Fibroblast of skin of left biceps (primary cell): ENCODE data around the gene CORO2B.

Experiments used
- DNase-seq, 2 experiments: peaks; one replicate each; pipeline ENCODE4 v3.0.0-alpha.2; 2013; ENCODE audit warnings: low read depth in 2 of 2

Gene CORO2B

DNA sequence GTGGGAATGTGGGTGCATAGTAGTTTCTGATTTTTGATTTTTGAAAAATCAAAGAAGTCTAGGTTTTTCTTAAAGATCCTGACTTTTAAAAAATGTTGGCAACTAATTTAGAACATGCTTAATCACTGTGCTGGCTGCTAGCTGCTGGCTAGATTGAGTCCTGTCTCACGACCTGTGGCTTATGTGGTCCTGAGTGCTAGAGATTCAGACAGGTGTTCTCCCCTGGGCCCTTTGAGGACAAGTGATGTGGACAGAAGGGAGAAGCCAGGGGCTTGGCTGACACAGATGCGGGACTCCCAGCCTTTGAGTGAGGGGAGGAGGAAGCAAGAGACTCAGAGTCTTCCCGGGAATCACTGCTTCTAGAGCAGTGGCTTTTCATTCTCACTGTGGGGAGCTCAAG is 47.5 kb downstream of the CORO2B start:
- DNase-seq, result no peak

DNA sequence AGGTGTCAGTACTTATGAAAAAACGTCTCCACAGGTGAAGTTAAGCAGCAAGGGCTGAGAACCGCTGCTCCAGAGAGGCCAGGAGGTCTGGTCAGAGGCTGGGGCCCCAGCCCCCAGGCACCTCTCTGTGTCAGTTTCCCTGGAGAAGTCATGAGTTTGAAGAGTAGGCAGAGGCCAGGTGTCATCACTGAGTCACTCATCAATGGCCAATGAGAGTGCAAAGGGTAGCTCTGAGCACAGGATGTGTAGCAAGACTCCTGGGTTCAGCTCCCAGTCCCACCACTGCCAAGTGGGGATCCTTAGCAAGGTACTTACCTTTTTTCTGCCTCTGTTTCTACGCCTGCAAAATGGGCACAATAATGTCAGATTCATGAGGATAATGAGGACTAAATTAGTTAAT is 47.9 kb downstream of the CORO2B start:
- DNase-seq, result no peak

DNA sequence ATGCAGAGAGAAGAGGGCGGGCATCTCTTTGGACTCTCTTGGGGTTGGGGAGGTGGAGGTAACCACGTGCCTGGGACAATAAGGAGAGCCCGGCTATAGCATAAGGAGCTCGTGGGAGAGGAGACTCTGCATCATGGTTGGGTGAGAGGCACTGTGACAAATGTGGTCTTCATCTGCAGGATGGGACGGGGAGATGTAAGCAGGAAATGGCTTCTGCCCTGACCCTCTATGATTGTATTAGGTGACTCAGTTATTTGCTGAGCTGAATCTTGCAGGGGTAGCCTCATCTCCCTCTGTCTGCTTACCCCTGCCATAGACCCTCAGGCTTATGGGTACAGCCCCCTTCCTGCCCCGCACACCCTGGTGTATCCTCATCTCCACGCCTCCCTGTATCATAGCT is 48.7 kb downstream of the CORO2B start:
- no peak for DNase-seq

DNA sequence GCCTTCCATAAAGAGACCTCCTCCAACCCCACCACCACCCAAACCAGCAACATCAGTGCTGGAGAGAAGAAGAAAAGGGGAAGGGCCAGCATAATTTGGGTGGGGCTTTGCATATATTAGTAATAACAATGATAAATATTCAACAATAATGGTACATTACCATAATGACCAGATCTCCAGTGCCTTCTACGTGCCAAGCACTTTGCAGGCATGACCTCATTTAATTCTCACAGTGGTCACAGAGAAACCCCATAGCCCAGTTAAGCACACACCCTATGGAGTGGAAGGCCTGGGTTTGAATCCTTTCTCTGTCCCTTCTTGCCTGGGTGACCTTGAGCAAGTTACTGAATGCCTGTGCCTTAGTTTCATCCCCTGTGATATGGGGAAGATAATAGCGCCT is 49.2 kb downstream of the CORO2B start:
- no peak for DNase-seq

DNA sequence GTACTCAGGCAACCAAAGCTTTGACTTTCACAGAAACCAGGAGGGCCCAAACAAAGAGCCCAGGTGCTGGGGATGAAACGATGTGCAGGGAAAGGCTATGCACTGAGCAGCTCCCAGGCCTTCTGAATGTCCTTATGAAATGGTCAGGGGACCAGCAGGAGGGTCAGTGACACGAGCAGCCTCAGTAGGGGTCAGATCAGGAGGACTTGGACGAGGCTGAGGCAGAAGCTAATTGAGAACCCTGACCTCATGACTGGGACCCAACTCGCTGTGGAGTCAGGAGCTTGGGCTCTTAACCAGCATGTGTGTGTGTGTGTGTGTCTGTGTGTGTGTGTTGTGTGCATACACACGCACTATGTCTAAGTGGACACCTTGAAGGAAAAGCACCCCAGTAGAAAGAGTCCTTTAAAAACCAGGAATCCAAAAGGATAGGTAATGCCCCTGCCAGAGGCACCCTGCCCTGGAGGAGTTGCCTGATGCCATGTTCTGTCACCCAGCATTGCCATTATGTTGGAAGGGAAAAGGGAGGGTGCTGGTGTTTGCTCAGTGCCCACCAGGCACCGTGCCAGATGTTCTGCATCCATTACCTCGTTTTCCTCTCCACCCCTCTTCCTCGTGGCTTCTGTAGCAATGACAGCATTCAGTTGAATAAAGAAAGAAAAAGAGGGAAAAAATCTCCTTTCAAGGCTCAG is 50.9 kb downstream of the CORO2B start:
- DNase-seq, result no peak

DNA sequence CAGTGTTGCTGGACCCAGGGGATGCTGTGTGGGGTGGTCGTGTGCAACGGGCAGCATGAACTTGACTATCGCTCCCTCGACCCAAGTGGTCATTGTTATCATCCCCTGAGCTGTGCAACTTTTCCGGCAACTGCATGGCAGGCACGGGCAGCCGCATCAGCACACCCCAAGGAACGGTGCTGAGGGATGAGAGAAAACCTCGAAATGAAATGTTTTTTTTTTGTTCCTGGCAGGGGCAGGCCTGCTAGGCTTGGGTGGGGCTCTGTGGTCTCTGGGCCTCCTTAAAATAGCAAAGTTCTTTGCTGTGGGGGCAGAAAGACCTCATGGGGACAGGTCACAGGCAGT is 51.4 kb downstream of the CORO2B start:
- no peak for DNase-seq

DNA sequence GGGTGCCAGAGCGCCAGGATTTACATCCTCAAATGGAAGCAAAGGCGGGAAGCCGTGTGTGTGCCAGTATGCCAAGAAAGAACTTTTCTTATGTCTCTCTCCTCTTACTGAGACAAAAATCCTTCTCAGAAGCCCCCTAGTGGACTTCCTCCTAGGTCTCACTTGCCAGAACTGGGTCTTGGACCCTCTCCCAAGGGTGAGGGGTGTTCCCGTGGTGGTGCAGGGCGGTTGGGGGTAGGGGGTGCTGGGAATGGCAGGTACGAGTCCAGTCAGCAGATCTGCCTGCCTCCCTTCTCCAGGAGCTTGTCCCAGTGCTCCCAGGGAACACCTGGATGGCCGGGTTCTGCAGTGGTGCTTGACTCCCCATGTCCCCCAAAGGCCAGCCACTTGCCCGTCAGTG is 52.0 kb downstream of the CORO2B start:
- DNase-seq, result no peak

DNA sequence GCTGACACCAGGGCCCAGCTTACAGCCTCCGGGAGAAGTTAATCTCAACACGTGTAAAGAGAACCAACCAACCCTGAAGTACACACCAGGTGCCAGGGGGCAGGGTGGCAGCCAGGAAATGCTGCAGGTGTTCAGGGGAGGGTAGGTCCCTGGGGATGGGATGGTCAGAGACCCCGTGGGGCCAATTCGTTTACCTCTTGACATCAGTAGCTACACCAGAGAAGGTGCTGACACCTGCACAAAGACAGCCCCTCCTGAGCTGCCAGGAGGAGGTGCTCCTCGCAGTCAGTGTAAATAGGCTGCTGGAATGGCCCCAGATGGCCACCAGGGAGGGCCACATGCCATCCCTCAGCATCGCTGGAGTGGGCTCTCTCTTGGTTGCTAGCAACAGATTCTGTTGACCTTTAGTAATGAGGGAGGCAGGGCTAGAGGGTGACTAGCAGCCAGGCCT is 52.8 kb downstream of the CORO2B start:
- no peak for DNase-seq

DNA sequence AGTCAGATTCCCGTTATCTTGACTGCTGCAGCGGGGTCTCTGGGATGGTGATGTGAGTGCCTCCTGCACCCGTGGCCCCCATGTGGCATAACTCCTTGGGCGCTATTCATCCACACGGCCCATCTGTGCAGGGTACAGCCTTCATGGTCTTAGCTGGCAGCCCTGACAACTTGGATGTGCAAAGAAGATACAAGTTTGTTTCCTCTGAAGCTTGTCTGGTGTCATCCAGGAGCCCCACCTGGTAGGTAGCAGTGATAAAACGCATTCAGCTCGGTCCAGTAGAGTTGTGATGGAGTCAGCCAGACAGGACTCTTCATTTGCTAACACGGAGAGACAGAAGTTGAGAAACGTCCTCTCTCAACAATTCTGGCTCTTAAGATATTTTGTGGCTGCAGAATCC is 53.3 kb downstream of the CORO2B start:
- DNase-seq, result no peak

DNA sequence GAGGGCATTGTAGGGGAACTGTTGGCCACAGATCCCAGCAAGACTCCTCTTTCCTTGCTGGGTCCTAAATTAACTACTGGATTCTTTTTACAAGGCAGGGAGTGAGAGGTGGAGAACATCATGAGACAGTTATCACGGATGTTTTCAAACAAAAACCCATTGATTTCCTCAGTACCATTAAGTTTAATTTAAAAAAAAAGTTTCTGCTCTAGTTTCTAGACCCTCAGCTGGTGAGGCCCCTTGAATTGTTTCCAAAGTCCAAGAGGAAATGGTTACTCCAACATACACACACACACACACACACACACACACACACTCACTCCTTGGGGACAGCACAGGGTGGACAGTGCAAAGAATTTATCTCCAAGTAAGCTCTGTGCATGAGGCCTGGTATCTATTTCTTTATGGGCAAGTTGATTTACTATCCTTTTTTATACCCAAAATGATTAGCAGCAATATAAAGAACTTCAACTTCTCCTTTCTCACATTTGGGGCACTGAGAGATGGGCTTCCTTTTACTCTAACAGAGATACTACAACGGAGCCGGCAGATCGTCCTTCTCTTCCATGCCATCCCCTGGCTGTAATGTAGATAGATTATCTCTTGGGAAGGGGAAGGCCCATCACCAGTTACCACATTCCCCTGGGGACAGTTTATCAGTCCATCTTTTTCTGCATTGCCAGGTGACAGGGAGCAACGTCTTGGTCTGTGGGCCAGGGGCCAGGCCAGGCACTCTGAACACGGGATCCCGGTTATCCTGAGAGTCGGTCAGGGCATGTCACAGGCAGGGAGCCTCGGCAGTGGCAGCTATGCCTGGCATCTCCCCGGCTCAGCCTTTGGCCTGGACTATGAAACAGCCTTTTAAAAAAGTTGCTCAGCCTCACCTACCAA is 54.7 kb downstream of the CORO2B start:
- DNase-seq, result no peak

DNA sequence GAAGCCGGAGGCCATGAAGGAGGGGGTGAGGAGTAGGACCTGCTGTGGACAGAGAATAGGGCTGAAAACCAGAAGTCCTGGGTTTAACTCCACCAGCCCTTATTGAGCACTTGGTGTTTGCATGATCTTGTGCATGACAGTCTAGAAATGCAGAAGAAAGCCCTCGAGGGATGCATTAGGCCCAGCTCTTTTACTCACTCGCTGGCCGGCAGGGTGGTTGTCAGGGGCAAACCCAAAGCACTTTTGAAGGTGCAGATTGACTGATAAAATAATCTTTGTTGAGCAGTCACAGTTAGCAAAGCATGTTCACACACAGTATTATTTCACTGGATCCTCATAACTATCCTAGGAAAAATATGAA is 55.3 kb downstream of the CORO2B start:
- no peak for DNase-seq

DNA sequence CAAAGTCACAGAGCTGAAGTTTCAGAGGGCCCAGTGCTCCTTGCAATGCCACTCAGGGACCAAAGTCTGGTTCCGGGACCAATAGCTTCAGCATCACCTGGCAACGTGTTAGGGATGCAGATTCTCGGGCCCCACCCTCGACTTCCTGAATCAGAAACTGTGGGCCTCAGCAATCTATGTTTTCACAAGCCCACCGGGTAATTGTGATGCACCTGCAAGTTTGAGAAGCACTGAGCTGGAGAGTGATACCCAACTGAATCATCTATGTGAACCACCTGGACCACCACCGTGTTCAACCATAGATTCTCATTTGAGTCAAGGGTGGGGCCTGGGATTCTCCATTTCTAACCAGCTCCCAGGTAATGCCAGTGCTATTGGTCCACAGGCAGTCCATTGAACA is 55.7 kb downstream of the CORO2B start:
- no peak for DNase-seq

DNA sequence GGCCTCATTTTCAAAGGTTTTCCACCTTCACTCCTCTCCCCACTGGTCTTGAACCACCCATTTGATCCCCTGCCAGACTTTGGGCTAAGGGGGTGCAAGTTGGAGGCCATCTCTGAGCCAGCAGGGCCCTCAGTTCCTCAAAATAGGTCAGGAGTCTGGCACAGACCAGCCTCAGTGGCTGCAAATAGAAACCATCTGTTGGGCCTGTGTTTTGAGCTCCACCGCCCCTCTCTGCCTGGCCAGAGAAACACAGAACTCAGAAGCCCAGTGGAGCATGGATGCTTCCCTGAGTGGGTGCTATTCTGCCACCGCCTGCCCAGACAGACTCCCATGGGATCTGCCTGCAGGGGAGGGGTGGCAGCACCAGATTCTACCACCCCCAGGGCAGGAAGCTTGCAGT is 56.3 kb downstream of the CORO2B start:
- DNase-seq, result no peak

DNA sequence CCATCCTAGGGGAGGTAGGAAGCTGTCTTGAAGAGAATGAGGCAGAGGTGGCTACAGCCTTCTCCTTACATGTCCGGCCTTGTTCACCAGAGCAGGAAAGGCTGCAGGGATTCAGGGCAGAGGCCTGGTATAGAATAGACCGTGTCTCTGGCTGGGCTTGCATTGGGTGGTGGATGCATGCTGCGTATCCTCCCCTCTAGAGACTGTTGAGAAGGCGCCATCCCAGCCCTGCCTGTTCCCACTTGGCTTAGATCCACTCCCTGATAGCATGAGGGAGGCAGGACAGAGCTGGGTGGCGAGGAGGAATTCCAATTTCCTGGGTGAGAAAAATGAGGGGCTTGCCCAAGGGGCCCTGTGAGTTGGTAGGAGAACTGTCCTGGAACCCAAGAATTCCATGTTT is 57.5 kb downstream of the CORO2B start:
- no peak for DNase-seq

DNA sequence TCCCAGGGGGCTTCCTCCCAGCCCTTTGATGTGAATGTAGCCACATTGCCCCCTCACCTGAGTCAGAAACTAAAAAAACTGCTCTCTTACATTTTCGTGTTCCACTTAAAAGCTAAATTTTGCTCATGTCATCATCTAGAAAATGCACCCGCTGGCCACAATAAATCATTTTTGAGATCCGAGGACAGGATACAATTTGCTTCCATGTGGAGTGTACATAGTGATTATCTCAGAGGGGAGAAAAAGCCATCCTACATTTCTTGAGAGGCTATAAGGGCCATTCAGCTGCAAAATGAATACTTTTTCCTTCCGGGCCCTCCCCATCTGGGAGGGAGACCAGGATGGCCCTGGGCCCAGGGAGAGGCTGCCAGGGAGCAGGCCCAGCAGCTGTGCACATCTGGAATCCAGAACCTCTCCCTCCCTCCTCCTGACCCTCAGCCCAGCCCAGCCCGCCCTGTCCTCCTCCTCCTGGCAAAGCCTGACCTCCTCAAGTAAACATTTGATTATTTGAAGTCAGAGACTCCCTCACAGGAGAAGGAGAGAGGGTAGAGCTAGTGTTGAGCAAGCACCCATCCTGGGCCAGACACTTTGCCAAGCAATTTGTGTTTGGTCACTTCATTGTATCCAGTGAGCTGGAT is 59.1 kb downstream of the CORO2B start:
- DNase-seq, result no peak

DNA sequence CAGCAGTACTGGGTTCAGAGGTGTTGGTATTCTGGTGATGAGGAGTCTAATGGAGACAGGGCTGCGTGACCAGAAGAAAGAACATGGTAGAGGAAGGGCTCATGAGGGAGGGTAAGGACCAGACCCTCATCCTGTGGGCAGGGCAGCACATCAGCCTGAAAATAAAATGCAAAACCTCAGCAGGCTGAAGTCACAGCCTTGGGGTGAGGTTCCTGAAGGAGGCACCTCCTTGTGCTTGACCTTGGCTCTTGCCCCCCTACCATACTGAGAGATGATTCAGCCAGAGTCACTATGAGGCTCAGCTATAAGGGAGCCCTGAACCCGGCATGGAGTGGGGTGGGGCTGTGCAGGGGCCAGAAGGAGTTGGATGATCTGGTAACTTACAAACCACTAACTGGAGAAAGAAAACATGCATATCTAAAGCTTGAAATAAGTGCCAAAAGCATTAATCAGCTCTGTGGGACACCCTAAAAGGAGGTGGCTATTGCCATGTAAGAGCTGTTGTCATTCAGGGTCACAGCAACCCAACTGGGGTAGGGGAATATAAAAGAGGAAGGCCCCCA is 60.2 kb downstream of the CORO2B start:
- no peak for DNase-seq

DNA sequence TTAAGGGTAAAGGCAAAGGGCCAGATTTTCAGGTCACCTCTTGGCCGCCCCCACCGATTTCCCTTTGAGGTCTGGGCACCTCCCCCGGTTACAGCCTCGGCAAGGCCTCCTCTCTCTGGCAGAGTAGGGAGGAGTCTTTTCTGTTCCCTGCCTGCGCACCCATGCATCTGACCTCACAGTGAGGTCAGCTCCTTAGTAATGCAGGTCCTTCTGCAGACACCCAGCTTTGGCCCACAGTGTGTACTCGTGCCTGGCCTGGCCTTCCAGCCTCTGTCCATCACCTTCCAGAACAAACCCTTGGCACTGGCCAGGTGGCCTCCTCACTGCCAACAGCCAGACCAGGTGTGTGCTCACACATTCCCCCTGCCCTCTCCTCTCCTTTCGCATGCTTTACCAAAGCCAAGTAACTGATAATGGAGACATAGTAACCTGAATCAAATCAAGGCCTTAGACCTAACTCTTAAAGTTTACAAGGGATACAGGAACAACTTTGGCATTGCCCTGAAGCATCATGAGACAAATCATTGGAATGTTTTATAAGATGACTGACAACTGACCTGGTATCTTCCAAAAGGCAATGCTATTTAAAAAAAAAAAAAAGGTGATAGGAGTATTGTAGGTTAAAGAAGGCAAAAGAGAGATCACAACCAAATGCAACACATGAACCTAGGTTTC is 61.3 kb downstream of the CORO2B start:
- DNase-seq, result no peak

DNA sequence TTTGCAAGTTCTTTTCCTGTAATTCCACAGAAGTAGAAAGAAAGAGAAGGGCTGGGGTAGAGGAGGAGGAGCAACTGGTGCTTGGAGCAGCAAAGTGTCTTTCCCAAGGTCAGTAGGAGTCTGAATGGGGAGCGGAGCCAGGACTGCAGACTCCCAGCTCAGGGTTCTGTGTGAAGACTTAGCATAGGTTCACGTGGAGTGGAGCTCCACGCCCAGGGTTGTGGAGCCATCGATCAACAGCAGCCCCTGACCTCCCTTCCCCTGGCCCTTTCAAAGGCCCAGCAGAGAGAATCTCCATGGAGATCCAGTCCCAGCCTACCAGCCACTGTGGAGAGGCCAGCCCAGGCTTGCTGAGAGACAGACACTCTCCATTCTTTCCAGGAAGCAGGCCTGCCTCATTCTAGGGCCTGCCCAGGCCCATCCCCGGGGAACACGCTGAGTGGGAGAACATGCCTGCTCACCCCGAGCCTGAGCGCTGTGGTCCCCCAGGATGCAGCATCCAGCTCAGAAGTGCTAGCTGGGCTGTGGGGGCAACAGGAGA is 62.1 kb downstream of the CORO2B start:
- no peak for DNase-seq

DNA sequence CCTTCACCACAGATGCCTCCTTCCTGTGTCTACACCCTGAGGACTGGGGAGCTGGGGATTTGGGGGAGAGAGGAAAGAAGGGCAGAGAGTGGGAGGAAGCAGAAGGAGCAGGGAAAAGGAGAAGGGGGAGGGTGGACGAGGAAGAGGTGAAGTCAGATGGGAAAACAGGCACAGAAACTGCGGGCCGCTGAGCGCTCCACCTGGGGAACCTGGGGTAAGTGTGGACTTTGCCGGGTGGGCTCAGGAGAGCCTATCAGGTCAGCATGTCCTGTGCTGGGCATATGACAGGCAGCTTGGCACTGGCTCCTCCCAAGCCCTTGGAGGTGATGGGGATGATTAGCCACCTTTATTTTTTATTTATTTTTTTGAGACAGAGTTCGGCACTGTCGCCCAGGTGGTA is 62.6 kb downstream of the CORO2B start:
- DNase-seq, result no peak

DNA sequence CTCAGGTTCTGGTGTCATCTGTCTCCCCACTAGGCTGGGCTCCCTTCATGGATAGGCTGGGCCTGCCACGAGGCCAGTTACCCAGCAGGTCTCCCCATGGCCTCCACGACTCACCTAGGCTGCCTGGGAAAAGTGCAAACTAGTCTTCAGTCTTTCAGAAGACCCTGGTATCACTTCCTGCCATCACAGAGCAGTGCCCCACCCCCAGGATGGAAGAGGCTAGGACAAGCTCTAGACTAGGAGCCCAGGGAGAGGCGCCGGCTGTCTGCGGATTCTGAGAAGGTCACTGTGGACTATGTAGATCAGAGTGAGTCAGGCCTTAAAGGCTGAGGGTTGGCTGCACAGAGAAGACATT is 63.7 kb downstream of the CORO2B start:
- DNase-seq, result no peak

DNA sequence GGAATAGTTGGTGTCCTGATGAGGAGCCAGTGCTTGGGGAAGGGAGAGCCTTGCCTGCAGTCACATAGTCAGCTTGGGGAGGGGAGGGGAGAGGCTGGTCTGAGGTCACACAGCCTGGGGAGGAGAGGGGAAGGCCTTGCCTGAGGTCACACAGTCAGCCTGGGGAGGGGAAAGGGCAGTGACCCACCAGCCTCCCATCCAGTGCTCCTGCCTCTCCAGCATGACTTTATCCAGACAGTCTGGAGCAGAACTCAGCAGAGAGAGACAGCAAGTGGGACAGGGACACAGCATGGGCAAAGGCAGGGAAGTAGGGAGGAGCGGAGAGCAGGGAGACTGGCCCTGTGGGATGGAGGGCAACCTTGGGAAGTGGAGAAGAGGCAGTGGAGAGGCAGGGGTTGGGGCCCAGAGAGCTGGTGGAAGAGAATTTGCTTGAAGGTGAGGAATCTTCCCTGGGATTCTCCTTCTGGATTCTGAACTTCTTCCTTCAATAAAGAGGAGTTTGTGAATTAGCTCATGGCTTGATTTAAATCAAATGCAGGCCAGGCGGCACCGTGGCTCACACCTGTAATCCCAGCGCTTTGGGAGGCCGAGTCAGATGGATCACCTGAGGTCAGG is 64.5 kb downstream of the CORO2B start:
- DNase-seq, result no peak
